Fibroblast of the aortic adventitia (primary cell): Measurements from ENCODE around the gene SGK2. TPM values are rescaled to one million over a fixed set of nuclear protein-coding genes. Genes with fewer than 3 reads are reported as not detected.

ENCODE experiments used
- DNase-seq: peaks from one replicate; pipeline ENCODE4 v3.0.0-alpha.2; 2010; ENCODE audit warnings: low read depth
- H3K4me3 ChIP-seq: 2 replicates; pipeline ENCODE4 v1.5.1; 2011; ENCODE audit warnings: low read depth, mild to moderate bottlenecking, control low read depth, low read length, moderate library complexity
- CTCF ChIP-seq: IDR thresholded peaks from 2 replicates; pipeline ENCODE4 v1.5.1; 2011; ENCODE audit warnings: mild to moderate bottlenecking, low read length, control low read depth, inconsistent platforms; ENCODE audit not compliant: insufficient read depth
- total RNA-seq: library from RNA; depleted of rRNA; stranded (reverse); fragments of >200 nt; gene quantifications from 2 replicates; pipeline ENCODE4 v1.2.3, GENCODE V29; 2012; ENCODE audit warnings: low replicate concordance

The SGK2 gene
- total RNA-seq, 1 donor = 0.09 TPM

DNA sequence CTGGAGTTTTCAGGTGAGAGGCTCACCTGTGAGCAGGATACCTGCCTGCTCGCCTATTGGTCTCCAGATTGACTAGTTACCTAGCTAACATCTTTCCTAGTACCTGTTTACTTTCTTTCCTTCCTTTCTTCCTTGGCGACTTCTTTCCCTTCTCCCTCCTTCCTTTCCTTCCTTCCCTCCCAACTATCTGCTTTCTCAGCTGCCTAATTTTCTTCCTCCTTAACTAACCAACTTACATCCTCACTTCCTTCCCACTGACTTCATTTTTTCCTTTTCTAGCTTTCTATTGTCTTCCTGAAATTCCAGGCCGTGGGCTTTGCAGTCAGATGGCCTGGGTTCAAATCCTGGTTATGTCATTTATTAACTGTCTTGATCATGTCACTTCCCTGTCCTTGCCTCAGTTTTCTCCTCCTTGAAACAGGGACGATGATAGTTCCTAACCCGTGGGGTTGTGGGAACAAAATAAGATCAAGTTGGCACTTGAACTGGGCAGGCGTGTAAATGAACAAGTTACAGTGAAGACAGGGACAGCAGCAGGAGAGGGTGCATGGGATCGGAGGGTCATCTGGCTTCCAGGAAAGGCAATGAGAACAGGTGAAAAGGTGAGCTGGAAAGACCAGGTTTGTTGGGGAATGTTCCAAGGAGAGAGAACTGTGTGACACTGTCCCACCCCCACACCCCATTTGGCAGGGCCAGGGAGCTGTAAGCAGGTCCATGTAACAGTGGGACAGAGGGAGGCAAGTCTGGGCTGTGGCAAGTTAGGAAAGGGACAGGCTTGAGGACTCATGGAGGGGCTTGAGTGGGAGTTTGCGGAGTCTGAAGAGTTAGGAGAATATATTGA is 540 bp downstream of the SGK2 start:
- no peak for DNase-seq
- TF ChIP-seq CTCF = no peak
- H3K4me3 ChIP-seq = no peak overlapping the region

DNA sequence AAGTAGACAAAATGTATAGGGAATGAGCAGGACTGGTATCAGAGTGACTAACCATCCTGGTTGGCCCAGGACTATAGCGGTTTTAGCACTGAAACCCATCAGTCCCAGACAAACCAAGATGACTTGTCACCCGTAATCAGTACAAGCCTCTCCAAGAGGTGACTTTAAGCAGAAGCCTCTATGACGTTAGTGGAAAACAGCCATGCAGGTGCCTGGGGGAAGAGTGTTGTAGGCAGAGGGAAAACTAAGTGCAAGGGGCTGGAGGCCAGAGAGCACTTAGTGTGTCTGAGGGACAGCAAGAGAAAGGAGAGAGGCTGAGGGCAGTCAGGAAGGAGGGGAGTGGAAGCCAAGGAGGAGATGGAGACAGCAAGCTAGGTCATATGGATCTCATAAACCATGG is 2.1 kb downstream of the SGK2 start:
- TF ChIP-seq CTCF = no peak
- H3K4me3 ChIP-seq = no peak overlapping the region
- DNase-seq = no peak

DNA sequence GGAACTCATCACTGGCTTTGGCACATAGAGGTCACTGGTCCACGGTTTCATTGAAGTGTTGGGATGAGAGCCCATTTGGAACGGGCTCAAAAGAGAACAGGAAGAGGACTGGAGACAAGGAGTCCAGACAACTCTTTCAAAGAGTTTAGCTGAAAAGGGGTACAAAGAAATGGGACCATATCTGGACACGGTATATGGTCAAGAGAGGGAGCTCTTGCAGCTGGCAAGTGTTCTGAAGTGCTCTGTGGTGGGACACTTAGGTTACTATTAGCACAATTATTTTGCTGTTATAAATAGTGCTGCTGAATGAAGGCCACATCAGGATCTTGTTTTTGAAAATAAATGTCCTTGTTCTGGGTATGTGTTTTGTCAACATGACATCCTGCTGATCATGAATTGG is 4.6 kb downstream of the SGK2 start:
- H3K4me3 ChIP-seq = no peak overlapping the region
- DNase-seq = peak; percentile 12
- TF ChIP-seq CTCF = no peak

DNA sequence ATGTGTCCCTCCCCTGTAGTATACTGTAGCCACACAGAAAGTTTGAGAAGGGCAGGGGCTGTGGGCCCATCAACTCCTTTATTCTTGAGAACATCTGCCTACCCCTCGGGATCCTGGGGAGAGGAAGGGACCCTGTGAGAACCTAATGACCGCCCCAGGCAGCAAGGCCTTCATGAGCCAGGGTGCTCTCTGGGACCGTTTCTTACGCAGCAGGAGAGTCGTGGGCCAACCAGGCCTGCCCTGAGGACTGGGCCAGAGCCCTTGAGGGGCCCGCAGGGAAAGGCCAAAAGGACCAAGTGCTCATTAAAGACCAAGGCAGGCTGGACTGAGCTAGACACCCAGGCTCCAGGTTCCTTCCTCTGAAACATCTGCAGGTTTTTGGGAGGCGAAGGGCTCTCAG is 5.2 kb downstream of the SGK2 start:
- H3K4me3 ChIP-seq = no peak overlapping the region
- DNase-seq = no peak
- TF ChIP-seq CTCF = no peak

GRCh38 chr20:43564455-43564854 is 5.6 kb downstream of the SGK2 start:
- no peak for TF ChIP-seq CTCF
- H3K4me3 ChIP-seq = no peak overlapping the region
- no peak for DNase-seq

GRCh38 chr20:43564993-43565757 is 6.3 kb downstream of the SGK2 start:
- DNase-seq = no peak
- no peak overlapping the region for H3K4me3 ChIP-seq
- no peak for TF ChIP-seq CTCF
